A549 treated with DMSO at 1 μM for 4 hours (cell line): ENCODE measurements around the gene MOK. TPM values are rescaled to one million over a fixed set of nuclear protein-coding genes. Genes with fewer than 3 reads are reported as not detected.

Experiments
- total RNA-seq: library from RNA; stranded (reverse); fragments of 200-300 nt; extraction: Qiagen RNA extraction; gene quantifications from 5 replicates; pipeline ENCODE4 v1.2.3, GENCODE V29; 2022; ENCODE audit warnings: low read depth

MOK gene, protein sequence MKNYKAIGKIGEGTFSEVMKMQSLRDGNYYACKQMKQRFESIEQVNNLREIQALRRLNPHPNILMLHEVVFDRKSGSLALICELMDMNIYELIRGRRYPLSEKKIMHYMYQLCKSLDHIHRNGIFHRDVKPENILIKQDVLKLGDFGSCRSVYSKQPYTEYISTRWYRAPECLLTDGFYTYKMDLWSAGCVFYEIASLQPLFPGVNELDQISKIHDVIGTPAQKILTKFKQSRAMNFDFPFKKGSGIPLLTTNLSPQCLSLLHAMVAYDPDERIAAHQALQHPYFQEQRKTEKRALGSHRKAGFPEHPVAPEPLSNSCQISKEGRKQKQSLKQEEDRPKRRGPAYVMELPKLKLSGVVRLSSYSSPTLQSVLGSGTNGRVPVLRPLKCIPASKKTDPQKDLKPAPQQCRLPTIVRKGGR
- total RNA-seq: 23.1 to 30.6 TPM (median 26.7 TPM) in 5 replicates

DNA sequence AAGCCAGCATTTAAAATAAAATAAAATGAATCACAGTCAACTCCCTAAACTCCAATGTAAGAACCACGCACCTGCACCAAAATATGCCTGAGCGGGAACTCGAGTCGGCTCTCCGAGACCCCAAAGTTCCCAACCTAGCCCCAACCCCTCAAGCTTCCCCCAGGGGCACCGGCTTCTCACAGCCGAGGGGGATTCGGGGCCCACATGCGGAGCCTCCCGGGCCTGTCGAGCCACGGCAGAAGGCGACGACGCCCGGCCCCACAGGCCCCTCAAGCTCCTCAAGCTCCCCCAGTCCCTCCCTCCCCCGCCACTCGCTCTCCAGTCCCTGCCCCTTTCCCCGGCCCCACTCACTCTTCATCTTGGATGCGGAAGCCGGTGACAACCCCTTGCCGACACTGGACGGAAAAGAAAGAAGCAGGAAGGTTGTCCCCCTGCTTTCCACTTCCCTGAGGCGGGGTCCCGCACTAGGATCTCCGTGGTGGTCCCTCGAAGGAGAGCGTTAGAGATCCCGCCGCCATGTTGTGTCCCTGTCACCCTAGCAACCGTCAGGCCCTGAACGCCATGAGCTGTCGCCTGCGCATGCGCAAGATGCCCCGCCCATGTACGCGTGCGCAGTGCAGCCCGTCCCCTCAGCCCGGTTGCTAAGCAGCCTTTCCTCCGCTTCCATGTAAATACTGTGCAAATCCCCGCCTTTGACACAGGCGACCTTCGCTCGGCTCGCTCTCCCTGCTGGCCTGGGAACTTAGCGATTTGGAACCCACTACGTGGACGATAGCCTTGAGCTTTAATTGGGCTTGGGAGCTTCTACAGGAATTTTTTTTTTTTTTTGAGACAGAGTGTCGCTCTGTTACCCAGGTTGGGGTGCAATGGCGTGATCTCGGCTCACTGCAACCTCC is at the start of gene MOK:
TSS of gene MOK (minus strand) at position 554 of the 896 bp plus-strand sequence. CDS start at position 358, 196 bp downstream.

DNA sequence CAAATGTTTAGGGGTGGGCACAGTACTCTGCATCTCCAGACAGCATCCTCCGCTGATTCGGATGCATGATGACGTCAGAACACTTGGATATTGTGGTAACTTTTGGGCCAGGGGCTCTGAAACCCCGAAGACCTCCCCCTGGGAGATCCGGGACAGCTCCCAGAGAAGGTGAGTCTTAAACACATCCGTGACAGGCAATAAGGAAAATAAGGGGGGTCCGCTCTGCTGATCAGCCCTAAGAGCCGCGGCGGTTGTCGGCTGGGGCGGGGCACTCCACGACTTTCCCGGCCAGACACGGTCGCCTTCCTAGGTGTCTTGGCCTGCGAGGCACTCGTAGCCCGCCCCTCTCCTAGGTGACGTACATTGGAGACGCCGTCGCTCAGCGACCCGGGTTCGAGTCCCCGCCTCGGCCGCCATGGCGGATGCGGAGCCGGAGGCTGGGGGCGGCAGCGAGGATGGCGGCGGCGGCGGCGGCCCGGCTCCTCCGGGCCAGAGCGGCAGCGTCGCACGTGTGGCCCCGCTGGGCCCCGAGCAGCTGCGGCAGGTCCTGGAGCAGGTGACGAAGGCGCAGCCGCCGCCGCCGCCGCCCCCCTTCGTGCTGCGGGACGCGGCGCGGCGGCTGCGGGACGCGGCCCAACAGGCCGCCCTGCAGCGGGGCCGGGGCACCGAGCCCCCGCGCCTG is 14.5 kb upstream of the MOK start, which contains the start of gene ZNF839:
TSS of gene ZNF839 (plus strand) at position 396 of the 682 bp plus-strand sequence. CDS start at position 416, 20 bp downstream.

Other genes with a start within 250 kb of the MOK start
- gene HSP90AA1, start 218.1 kb downstream of the MOK start, total RNA-seq: 937 to 1,024 TPM (median 999 TPM) in 5 replicates
- gene WDR20, start 165.3 kb downstream of the MOK start, total RNA-seq: 21.2 to 22.2 TPM (median 21.5 TPM) in 5 replicates
- gene ZNF839, start 14.6 kb upstream of the MOK start, total RNA-seq: 5.8 to 7.5 TPM (median 6.4 TPM) in 5 replicates
- 55.3 to 61.7 TPM (median 57.3 TPM) in 5 replicates for gene CINP, start 57.7 kb upstream of the MOK start, total RNA-seq
- 6.7 to 9.6 TPM (median 8.3 TPM) in 5 replicates for gene TECPR2, start 57.8 kb upstream of the MOK start, total RNA-seq
- 4.7 to 10.7 TPM (median 8.9 TPM) in 5 replicates for gene ANKRD9, start 204.6 kb upstream of the MOK start, total RNA-seq